GM18502 (cell line): ENCODE results near the gene PSMD4.

Source experiments
- ATAC-seq: cut with Tn5 transposase; IDR thresholded peaks from one replicate; pipeline ENCODE4 v1.9.1; 2021; ENCODE audit warnings: mild to moderate bottlenecking; ENCODE audit not compliant: unreplicated experiment, poor library complexity

The PSMD4 gene

GRCh38 chr1:151293093-151293492, 38.6 kb downstream of the PSMD4 start:
- ATAC-seq = no peak

- no peak for ATAC-seq
Observed at GRCh38 chr1:151294742-151295462, 40.4 kb downstream of the PSMD4 start.

- ATAC-seq = no peak
Observed at GRCh38 chr1:151309811-151310323, 55.3 kb downstream of the PSMD4 start.

DNA sequence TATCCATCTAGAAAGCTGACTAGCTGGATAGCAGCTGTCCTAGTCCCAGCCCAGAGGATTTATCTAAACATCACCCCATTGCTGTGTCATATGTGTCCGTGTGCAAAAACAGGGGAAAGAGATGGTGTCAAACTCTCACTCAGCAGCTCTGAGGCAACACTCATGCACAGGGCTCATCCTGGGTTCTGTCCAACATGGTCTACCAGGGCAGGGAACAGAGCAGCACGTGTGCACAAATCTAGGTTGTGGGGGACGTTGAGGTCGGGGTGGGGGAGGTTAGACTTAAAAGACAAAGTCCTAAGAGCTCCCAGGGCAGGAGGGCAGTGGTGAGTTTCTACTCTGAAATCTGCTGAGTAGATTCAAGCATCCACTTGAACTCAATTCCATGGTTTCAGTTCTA, 56.5 kb downstream of the PSMD4 start:
- ATAC-seq = no peak

DNA sequence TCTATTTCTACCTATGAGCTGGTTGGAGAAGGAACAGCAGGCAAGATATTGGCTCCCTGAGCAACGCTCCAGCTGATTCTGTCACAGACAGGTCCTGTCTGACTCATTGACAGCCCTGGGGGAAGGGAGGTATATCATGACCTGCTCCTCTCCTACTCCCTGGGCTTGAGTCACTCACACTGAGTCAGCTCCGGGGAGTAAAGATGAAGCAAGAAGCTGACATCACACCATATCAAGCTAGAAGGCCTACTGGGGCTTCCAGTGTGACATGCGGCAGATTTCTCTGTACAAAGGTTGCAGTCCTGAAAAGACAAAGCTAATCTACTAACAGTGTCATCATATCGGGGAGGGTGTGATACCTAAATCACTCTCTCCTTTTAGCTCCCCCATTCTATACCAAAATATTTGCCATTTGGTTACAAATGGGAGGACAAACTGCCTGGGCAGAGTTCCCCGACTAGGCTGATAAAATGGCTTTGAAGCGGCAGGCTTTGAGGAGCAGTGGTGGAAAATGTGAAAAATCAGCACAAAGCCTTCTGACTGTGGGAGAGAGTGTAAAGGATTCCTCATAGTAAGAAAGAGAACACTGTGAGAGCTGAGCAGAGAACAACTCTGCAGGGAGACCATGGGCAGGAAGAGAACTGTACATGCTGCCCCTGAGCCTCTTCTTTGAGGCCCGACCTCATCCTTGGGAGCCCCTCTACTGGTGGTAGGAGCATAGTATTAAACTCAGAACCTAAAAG, 57.2 kb downstream of the PSMD4 start:
- no peak for ATAC-seq

GRCh38 chr1:151312411-151312810, 57.9 kb downstream of the PSMD4 start:
- ATAC-seq = no peak

DNA sequence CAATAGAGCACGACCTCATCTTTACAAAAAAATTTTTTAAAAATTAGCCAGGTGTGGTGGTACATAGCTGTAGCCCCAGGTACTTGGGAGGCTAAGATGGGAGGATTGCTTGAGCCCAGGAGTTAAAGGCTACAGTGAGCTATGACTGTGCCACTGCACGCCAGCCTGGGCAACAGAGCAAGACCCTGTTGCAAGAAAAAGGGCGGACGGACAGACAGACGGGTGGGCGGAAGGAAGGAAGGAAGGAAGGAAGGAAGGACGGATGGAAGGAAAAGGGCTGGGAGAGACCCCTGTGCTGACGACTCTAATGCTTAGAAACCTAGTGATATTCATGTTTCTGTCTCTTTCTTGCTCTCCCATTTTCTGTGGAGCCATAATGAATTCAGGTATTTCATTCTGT, 58.3 kb downstream of the PSMD4 start:
- no peak for ATAC-seq

- no peak for ATAC-seq
Observed at GRCh38 chr1:151313501-151313900, 59.0 kb downstream of the PSMD4 start.

DNA sequence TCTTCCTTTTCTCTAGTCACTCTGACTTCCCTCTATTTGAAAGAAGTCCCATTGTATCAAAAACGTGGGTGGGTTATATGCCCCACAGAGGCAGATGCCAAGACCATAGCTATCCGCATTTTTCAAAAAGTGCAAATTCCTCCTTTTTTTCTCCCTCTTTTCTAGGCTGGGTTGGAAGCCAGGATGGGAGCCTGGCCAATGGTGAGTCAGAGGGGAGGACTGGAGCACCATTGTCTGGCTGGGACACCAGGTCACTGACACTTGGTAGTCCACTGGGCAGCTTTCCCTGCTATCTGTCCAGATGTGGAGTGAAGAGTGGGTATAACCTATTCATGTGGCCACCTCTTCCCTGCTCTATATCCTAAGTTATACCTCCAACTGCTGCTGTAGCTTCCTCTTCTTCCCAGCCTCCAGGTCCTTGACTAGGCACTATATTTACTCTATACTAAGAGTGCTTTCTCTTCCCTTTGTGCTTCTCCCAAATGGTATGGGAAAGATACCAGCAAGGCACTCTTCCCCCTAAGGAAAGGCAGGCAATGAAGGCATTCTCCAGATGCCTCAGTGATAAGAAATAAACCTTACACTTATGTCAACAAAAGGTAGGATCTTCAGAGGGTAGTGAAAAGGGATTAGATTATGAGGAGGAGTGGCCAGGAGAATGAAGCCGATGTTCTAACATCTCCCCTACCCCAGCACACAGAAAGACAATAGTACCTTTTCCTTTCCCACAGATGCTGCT, 59.8 kb downstream of the PSMD4 start:
- no peak for ATAC-seq

- ATAC-seq = no peak
Observed at GRCh38 chr1:151315565-151316235, 61.2 kb downstream of the PSMD4 start.
